GM23338 (cell line): ENCODE data around the gene PDE6C. TPM values are rescaled to one million over a fixed set of nuclear protein-coding genes. Genes with fewer than 3 reads are reported as not detected.

Source experiments
- ATAC-seq: fragments of 200-7000 bp; cut with Tn5 transposase; 3 replicates; pipeline ENCODE4 v1.9.1; 2020
- DNase-seq: peaks from one replicate; pipeline ENCODE4 v3.0.0-alpha.2; 2015; ENCODE audit warnings: low spot score
- H2AFZ ChIP-seq: fragments of 200-600 bp; sonication (generic); 2 replicates; pipeline ENCODE4 v1.8.0; 2016; ENCODE audit warnings: antibody characterized with exemption, mild to moderate bottlenecking, moderate library complexity
- H3F3A ChIP-seq: fragments of 200-600 bp; sonication (generic); replicated peaks from 2 replicates; pipeline ENCODE4 v1.8.0; 2017; ENCODE audit warnings: antibody characterized with exemption, mixed run types, low read depth
- H3K27ac ChIP-seq: fragments of 200-600 bp; sonication (generic); 2 replicates; pipeline ENCODE4 v1.6.1; 2016; ENCODE audit warnings: low read depth
- H3K27me3 ChIP-seq: fragments of 200-600 bp; sonication (generic); 2 replicates; pipeline ENCODE4 v1.8.0; 2016; ENCODE audit warnings: mild to moderate bottlenecking, mixed run types, moderate library complexity; ENCODE audit not compliant: insufficient read depth
- H3K36me3 ChIP-seq: fragments of 200-600 bp; sonication (generic); 2 replicates; pipeline ENCODE4 v1.8.0; 2016; ENCODE audit warnings: mild to moderate bottlenecking; ENCODE audit not compliant: insufficient read depth
- H3K4me1 ChIP-seq: fragments of 200-600 bp; sonication (generic); 2 replicates; pipeline ENCODE4 v1.8.0; 2016; ENCODE audit warnings: mild to moderate bottlenecking, moderate library complexity; ENCODE audit not compliant: insufficient read depth
- H3K4me2 ChIP-seq: fragments of 200-600 bp; sonication (generic); 2 replicates; pipeline ENCODE4 v1.7.1; 2017; ENCODE audit warnings: mixed run types
- H3K4me3 ChIP-seq: fragments of 200-600 bp; sonication (generic); 2 replicates; pipeline ENCODE4 v1.6.1; 2016; ENCODE audit warnings: mixed run types
- H3K79me2 ChIP-seq: fragments of 200-600 bp; sonication (generic); replicated peaks from 2 replicates; pipeline ENCODE4 v1.8.0; 2017; ENCODE audit warnings: mild to moderate bottlenecking; ENCODE audit not compliant: insufficient read depth
- H3K9me2 ChIP-seq: fragments of 200-600 bp; sonication (generic); 2 replicates; pipeline ENCODE4 v1.8.0; 2017; ENCODE audit not compliant: insufficient read depth
- H4K20me1 ChIP-seq: fragments of 200-600 bp; sonication (generic); replicated peaks from 2 replicates; pipeline ENCODE4 v1.8.0; 2017; ENCODE audit warnings: mild to moderate bottlenecking; ENCODE audit not compliant: insufficient read depth
- H3K27ac Mint-ChIP-seq: 2 replicates; pipeline ENCODE4 v1.8.0; 2020; ENCODE audit warnings: inconsistent platforms, mild to moderate bottlenecking, moderate library complexity, mixed read lengths
- H3K27me3 Mint-ChIP-seq: 3 replicates; pipeline ENCODE4 v1.8.0; 2022; ENCODE audit warnings: low read depth, mild to moderate bottlenecking, moderate library complexity, mixed read lengths, inconsistent platforms; ENCODE audit not compliant: insufficient read depth, poor library complexity
- H3K36me3 Mint-ChIP-seq: 3 replicates; pipeline ENCODE4 v1.8.0; 2021; ENCODE audit warnings: low read depth, mild to moderate bottlenecking, inconsistent platforms, moderate library complexity, mixed read lengths
- H3K4me1 Mint-ChIP-seq: 3 replicates; pipeline ENCODE4 v1.8.0; 2020; ENCODE audit warnings: mild to moderate bottlenecking, inconsistent platforms, mixed read lengths
- H3K4me3 Mint-ChIP-seq: 3 replicates; pipeline ENCODE4 v1.8.0; 2021; ENCODE audit warnings: moderate library complexity, mild to moderate bottlenecking, inconsistent platforms, mixed read lengths
- H3K9me3 Mint-ChIP-seq: 3 replicates; pipeline ENCODE4 v1.8.0; 2020; ENCODE audit warnings: moderate library complexity, mild to moderate bottlenecking, inconsistent platforms, mixed read lengths
- CREB1 ChIP-seq: fragments of 250-450 bp; sonication (Bioruptor Pico); IDR thresholded peaks from 2 replicates; pipeline ENCODE4 v1.5.0; 2020; ENCODE audit warnings: low read depth, mild to moderate bottlenecking, moderate library complexity
- EZH2 ChIP-seq: fragments of 200-600 bp; sonication (generic); IDR thresholded peaks from one replicate; pipeline ENCODE4 v1.8.0; 2017; ENCODE audit warnings: antibody characterized with exemption, mild to moderate bottlenecking, low read depth; ENCODE audit not compliant: unreplicated experiment
- EZH2phosphoT487 ChIP-seq: fragments of 200-600 bp; sonication (generic); IDR thresholded peaks from one replicate; pipeline ENCODE4 v1.8.1; 2018; ENCODE audit warnings: antibody characterized with exemption; ENCODE audit not compliant: unreplicated experiment
- JUNB ChIP-seq: IDR thresholded peaks from one replicate; pipeline ENCODE4 v1.6.1; 2016; ENCODE audit warnings: antibody characterized with exemption; ENCODE audit not compliant: unreplicated experiment
- NANOG ChIP-seq: IDR thresholded peaks from 2 replicates; pipeline ENCODE4 v1.6.1; 2016; ENCODE audit warnings: antibody characterized with exemption, borderline replicate concordance
- POLR2AphosphoS5 ChIP-seq: IDR thresholded peaks from 2 replicates; pipeline ENCODE4 v1.6.1; 2016; ENCODE audit warnings: antibody characterized with exemption, low read depth
- STAT1 ChIP-seq: IDR thresholded peaks from one replicate; pipeline ENCODE4 v1.6.1; 2016; ENCODE audit warnings: antibody characterized with exemption; ENCODE audit not compliant: unreplicated experiment
- ZNF114 ChIP-seq: fragments of 250-450 bp; sonication (Bioruptor Pico); IDR thresholded peaks from 2 replicates; pipeline ENCODE4 v1.5.0; 2020; ENCODE audit warnings: mild to moderate bottlenecking, moderate library complexity
- ZNF331 ChIP-seq: fragments of 250-450 bp; sonication (Bioruptor Pico); IDR thresholded peaks from 2 replicates; pipeline ENCODE4 v1.5.0; 2020; ENCODE audit warnings: low read depth, mild to moderate bottlenecking, moderate library complexity
- polyA plus RNA-seq: library from polyadenylated mRNA; unstranded; fragments of >200 nt; fragmentation: Nextera tagmentation; extraction: Ambion mirVana; gene quantifications from 2 replicates; pipeline ENCODE4 v1.2.1, GENCODE V29; 2016
- total RNA-seq: library from RNA; depleted of rRNA; stranded (reverse); fragments of >200 nt; shearing (Covaris generic); gene quantifications from 2 replicates; pipeline ENCODE4 v1.2.3, GENCODE V29; 2014
- TF ChIP-seq, protein P1 (sequence below): IDR thresholded peaks from 2 replicates; pipeline ENCODE4 v1.6.1; 2016; ENCODE audit warnings: antibody characterized with exemption
- TF ChIP-seq, protein P2 (sequence below): IDR thresholded peaks from one replicate; pipeline ENCODE4 v1.6.1; 2018; ENCODE audit warnings: antibody characterized with exemption; ENCODE audit not compliant: unreplicated experiment
- TF ChIP-seq, protein P3 (sequence below), 2 experiments: fragments of 200-600 bp in 1 of 2; sonication (generic) in 1 of 2; conservative IDR thresholded peaks; 2 replicates each; pipeline versions ENCODE4 v1.5.1 to v1.6.1; 2016 to 2017; ENCODE audit warnings: antibody characterized with exemption in 2 of 2, low read depth in 2 of 2, mild to moderate bottlenecking in 2 of 2, moderate library complexity in 1 of 2

The PDE6C gene
- total and polyA plus RNA-seq, 2 experiments from 2014 or later, result 0.06 TPM; not detected in 1

DNA sequence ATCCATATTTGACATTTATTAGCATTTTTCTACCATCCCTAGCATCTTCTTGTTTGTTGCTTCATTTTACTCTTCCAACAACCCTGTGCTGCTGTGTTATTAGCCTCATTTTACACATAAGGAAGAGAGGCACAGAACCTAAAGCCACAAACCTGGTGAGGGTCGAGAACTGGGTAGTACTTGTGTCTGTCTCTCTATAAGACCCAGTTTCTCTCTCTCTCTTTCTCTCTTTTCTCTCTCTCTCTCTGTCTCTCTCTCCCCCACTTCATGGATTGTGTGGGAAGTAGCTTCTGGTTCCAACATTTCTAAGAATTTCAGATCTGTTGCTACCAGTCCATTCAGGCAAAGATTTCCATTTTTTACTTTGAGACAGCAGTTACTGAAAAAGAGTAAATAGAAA, 91.5 kb downstream of the PDE6C start (continued):
- TF ChIP-seq ZNF114, result no peak
- no peak for TF ChIP-seq ZNF331 (CRISPR knock-in tag)
- TF ChIP-seq CREB1 (CRISPR knock-in tag), result no peak
- TF ChIP-seq, protein P1, sequence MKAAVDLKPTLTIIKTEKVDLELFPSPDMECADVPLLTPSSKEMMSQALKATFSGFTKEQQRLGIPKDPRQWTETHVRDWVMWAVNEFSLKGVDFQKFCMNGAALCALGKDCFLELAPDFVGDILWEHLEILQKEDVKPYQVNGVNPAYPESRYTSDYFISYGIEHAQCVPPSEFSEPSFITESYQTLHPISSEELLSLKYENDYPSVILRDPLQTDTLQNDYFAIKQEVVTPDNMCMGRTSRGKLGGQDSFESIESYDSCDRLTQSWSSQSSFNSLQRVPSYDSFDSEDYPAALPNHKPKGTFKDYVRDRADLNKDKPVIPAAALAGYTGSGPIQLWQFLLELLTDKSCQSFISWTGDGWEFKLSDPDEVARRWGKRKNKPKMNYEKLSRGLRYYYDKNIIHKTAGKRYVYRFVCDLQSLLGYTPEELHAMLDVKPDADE, result no peak
- TF ChIP-seq, protein P2, sequence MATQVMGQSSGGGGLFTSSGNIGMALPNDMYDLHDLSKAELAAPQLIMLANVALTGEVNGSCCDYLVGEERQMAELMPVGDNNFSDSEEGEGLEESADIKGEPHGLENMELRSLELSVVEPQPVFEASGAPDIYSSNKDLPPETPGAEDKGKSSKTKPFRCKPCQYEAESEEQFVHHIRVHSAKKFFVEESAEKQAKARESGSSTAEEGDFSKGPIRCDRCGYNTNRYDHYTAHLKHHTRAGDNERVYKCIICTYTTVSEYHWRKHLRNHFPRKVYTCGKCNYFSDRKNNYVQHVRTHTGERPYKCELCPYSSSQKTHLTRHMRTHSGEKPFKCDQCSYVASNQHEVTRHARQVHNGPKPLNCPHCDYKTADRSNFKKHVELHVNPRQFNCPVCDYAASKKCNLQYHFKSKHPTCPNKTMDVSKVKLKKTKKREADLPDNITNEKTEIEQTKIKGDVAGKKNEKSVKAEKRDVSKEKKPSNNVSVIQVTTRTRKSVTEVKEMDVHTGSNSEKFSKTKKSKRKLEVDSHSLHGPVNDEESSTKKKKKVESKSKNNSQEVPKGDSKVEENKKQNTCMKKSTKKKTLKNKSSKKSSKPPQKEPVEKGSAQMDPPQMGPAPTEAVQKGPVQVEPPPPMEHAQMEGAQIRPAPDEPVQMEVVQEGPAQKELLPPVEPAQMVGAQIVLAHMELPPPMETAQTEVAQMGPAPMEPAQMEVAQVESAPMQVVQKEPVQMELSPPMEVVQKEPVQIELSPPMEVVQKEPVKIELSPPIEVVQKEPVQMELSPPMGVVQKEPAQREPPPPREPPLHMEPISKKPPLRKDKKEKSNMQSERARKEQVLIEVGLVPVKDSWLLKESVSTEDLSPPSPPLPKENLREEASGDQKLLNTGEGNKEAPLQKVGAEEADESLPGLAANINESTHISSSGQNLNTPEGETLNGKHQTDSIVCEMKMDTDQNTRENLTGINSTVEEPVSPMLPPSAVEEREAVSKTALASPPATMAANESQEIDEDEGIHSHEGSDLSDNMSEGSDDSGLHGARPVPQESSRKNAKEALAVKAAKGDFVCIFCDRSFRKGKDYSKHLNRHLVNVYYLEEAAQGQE, result no peak

DNA sequence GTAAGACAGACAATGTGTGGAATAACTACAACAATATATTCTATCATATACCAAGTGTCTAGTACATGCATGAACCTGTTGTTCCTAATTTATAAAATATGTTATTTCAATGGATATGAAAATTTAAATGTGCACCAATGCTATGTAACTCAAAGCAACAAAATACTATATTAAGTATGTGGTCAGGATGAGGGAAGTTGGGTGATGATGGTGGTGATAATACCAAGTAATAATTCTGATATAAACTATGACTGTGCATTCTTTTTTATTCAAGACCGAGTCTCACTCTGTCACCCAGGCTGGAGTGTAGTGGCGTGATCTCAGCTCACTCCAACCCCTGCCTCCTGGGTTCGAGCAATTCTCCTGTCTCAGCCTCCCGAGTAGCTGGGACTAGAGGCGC, 92.1 kb downstream of the PDE6C start:
- ATAC-seq, result no peak
- Histone ChIP-seq H3K79me2 (no peaks in the 10 kb centered on the region), H3K9me2 (no peaks in the 10 kb centered on the region), H3K4me2 (no peak overlapping the region), H3K36me3 (peaks cover 2% of the 10 kb centered on the region; the same call in 1 of the 2 replicates), H3K4me1 (peaks cover 23% of the 10 kb centered on the region), H3K27me3 (no peaks in the 10 kb centered on the region), H3K4me3 (no peak overlapping the region), H2AFZ (no peak overlapping the region), H3F3A (no peaks in the 10 kb centered on the region), H4K20me1 (no peaks in the 10 kb centered on the region), H3K27ac (no peak overlapping the region)
- Mint-ChIP-seq H3K4me1 (peaks cover 14% of the 10 kb centered on the region), H3K4me3 (no peak overlapping the region), H3K9me3 (no peaks in the 10 kb centered on the region), H3K27ac (no peak overlapping the region), H3K27me3 (peaks cover 1% of the 10 kb centered on the region), H3K36me3 (peaks cover 2% of the 10 kb centered on the region; the same call in 1 of the 3 replicates)
- TF ChIP-seq, protein P1, result no peak
- TF ChIP-seq NANOG (no peak), CREB1 (CRISPR knock-in tag) (no peak), JUNB (no peak), EZH2phosphoT487 (no peak), POLR2AphosphoS5 (no peak), STAT1 (no peak), ZNF114 (no peak), EZH2 (no peak)
- TF ChIP-seq, protein P3, sequence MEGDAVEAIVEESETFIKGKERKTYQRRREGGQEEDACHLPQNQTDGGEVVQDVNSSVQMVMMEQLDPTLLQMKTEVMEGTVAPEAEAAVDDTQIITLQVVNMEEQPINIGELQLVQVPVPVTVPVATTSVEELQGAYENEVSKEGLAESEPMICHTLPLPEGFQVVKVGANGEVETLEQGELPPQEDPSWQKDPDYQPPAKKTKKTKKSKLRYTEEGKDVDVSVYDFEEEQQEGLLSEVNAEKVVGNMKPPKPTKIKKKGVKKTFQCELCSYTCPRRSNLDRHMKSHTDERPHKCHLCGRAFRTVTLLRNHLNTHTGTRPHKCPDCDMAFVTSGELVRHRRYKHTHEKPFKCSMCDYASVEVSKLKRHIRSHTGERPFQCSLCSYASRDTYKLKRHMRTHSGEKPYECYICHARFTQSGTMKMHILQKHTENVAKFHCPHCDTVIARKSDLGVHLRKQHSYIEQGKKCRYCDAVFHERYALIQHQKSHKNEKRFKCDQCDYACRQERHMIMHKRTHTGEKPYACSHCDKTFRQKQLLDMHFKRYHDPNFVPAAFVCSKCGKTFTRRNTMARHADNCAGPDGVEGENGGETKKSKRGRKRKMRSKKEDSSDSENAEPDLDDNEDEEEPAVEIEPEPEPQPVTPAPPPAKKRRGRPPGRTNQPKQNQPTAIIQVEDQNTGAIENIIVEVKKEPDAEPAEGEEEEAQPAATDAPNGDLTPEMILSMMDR (conservative IDR thresholded peaks at IDR 0.05; ENCODE audit: low read depth in 2 of 2), result no peak
- TF ChIP-seq, protein P2, result no peak
- DNase-seq, result no peak
